22Rv1 (cell line): Measurements from ENCODE around the gene AFF2.

ENCODE experiments used
- ZFX ChIP-seq: fragments of 450-650 bp; IDR thresholded peaks from 2 replicates; pipeline ENCODE4 v1.6.1; 2017; ENCODE audit warnings: antibody characterized with exemption, borderline replicate concordance
- TF ChIP-seq, protein P1 (sequence below): fragments of 450-650 bp; IDR thresholded peaks from 2 replicates; pipeline ENCODE4 v1.5.1; 2017; ENCODE audit warnings: mild to moderate bottlenecking

DNA sequence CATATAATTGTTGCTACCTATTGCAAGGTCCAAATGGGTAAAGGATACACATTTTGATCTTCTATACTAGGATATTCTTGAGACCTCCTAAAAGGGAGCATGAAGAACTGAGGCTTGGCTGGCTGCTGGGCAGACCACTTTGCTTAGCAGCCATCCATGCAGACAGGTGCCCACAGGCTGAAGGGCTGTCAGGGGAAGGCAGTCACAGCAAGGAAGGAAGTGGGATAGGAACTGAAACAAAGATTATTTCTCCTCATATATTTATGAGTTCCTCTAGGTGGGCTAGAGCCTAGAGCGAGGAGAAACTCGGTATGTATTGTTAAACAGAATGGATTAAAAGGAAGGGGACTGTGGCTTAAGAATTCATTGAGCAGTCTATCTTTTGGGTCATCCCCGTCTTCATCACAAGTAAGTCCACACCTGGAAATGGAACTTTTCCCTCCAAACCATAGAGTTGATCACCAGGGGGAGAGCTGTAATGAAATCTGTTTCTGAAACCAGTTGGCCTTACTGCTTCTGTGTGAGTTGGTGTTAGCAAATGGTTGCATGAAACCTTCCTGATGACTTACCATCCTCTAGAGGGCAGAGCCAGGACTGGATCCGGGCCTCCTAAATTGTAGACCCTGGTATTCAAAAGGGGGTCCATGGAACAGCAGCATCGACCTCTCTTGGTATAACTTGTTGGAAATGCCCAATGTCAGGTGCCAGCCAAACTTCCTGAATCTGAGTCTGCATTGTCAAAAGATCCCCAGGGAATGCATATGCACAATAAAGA, 42.3 kb downstream of the AFF2 start:
- TF ChIP-seq, protein P1, sequence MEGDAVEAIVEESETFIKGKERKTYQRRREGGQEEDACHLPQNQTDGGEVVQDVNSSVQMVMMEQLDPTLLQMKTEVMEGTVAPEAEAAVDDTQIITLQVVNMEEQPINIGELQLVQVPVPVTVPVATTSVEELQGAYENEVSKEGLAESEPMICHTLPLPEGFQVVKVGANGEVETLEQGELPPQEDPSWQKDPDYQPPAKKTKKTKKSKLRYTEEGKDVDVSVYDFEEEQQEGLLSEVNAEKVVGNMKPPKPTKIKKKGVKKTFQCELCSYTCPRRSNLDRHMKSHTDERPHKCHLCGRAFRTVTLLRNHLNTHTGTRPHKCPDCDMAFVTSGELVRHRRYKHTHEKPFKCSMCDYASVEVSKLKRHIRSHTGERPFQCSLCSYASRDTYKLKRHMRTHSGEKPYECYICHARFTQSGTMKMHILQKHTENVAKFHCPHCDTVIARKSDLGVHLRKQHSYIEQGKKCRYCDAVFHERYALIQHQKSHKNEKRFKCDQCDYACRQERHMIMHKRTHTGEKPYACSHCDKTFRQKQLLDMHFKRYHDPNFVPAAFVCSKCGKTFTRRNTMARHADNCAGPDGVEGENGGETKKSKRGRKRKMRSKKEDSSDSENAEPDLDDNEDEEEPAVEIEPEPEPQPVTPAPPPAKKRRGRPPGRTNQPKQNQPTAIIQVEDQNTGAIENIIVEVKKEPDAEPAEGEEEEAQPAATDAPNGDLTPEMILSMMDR: no peak
- no peak for TF ChIP-seq ZFX
